ENCODE results near the gene TCF4.

Gene TCF4

DNA sequence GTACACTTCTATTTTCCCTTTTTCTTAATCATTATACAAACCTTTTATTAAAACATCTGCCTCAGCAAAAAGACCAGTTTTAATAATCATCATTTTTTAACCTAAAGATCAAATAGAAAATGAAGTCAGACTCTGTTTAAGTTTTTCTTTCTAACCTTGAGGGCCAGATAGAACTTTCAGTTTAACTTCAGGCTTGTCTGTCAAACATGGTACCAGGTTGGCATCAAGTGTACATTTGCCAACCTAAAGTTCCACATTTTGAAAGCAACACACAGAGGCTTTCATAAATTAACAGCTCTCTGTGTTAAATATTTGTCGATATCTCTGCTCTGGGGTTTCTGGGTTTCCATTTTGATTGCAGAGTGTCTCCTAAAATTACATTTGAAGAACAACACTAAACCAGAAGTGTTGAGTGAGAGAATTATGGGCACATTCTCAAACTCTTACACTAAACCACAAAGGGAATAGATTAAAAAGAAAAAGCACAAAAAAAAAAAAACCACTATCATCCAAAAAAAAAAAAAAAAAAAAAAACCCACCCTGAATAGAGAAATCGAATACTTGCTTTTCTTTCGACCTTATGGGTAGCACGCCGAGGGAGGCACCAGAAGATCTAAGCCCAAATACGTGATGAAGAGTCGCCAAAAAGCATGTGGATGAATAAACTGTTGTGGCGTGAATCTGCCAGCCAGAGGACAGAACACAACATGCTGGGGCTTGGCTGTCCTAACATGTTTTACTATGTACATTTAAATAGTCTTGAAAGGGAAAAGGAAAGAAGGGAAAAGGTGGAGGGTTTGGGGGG lies 166.2 kb downstream of the TCF4 start:
- CTCF ChIA-PET = no interaction called here
- TF ChIP-seq FOXK2 (IDR thresholded peaks at IDR 0.05) = no peak
- no peak for TF ChIP-seq ARNT (IDR thresholded peaks at IDR 0.05)
- DNase-seq (ENCODE audit: extremely low spot score) = no peak
- POLR2A ChIA-PET = no interaction called here

DNA sequence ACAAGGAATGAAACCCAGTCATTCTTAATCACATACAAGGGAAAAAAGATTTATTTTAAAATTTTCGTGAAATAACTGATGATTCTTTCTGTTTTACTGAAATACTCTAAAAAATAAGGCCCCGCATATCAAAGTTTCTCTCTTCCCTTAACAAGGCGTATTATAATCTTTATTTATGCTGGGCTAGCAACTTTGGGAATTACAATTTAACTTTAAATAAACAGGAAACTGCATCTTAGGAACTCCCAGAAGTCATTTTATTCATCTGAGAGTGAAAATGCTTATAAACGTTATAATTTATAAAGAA lies 166.7 kb downstream of the TCF4 start:
- DNase-seq (ENCODE audit: extremely low spot score) = no peak
- POLR2A ChIA-PET = no interaction called here
- TF ChIP-seq FOXK2 (IDR thresholded peaks at IDR 0.05) = no peak
- TF ChIP-seq ELF4 (IDR thresholded peaks at IDR 0.05) = no peak
- TF ChIP-seq LEF1 (IDR thresholded peaks at IDR 0.05; ENCODE audit: borderline replicate concordance) = no peak
- no peak for TF ChIP-seq HDGF (IDR thresholded peaks at IDR 0.05; ENCODE audit: borderline replicate concordance)
- CTCF ChIA-PET = no interaction called here

DNA sequence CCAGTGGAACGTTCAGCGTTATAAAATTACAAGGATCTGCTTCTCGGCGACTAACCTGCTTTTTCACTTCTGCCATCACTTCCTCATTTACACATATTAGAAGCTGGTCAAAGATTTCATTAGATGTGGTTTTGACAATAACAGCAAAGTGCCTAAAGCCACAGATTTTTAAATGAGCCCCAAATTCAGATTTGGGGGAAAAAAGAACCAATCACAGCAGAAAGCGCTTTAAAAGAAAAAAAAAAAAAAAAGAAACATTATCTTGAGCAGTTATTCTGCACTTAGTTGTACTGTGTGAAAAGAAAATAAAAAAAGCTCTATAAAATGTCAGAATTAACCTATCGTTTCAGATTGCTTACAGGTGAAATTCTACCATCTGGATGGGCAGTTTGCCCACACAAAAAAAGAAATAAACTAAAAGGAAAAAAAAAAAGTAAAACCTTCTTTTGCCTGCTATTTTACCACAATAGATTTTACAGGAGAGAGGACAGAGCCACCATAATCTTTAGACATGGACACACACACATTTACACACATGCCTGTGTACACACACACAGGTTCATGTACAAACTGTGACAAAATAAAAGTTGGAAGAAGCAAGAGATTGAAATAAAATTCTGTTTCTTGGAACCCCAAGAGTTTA lies 167.2 kb downstream of the TCF4 start:
- POLR2A ChIA-PET = no interaction called here
- CTCF ChIA-PET = no interaction called here

DNA sequence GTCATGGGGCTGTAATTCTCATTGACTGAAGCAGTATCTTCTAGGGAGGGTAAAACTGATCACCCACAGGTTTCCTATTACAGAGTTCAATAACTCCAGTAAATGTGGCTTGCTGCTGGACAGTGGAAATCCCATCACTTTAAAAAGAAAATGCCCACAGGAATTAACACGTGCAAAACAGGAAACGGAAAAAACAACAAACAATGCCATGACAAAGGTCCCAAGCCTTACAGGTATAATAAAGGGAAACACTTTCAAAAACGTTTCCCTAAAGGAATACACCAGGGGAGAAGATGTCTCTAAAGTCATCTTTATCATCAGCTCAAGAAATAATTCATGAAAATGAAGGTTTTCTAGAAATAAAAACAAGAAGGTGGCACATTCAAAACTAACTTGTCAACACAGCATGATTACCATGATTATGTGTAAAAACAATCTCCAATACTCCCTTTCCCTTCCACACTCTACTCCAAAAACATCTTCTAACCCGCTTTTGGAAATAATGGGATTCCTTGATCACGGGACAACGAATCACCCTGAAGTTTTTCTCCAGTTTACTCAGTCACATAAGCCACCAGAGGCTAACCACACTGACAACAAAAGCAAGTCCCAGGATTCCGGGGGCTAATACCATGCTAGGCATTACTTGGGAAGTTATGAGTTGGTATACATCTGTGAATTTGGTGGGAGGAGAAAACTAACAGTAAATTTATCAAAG lies 167.9 kb downstream of the TCF4 start:
- DNase-seq (ENCODE audit: extremely low spot score) = no peak
- CTCF ChIA-PET = no interaction called here
- no peak for TF ChIP-seq HDGF (IDR thresholded peaks at IDR 0.05; ENCODE audit: borderline replicate concordance)
- TF ChIP-seq FOXM1 (IDR thresholded peaks at IDR 0.05; ENCODE audit: borderline replicate concordance) = no peak
- TF ChIP-seq SP1 (IDR thresholded peaks at IDR 0.05) = no peak
- no peak for TF ChIP-seq BHLHE40 (IDR thresholded peaks at IDR 0.05; ENCODE audit: borderline replicate concordance)
- no peak for TF ChIP-seq TARDBP (IDR thresholded peaks at IDR 0.05)
- TF ChIP-seq, protein P1, sequence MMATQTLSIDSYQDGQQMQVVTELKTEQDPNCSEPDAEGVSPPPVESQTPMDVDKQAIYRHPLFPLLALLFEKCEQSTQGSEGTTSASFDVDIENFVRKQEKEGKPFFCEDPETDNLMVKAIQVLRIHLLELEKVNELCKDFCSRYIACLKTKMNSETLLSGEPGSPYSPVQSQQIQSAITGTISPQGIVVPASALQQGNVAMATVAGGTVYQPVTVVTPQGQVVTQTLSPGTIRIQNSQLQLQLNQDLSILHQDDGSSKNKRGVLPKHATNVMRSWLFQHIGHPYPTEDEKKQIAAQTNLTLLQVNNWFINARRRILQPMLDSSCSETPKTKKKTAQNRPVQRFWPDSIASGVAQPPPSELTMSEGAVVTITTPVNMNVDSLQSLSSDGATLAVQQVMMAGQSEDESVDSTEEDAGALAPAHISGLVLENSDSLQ (IDR thresholded peaks at IDR 0.05) = no peak
- TF ChIP-seq SUZ12 (IDR thresholded peaks at IDR 0.05) = no peak
- TF ChIP-seq LEF1 (IDR thresholded peaks at IDR 0.05; ENCODE audit: borderline replicate concordance) = no peak
- TF ChIP-seq FOXA1 (IDR thresholded peaks at IDR 0.05) = no peak
- no peak for TF ChIP-seq FOXK2 (IDR thresholded peaks at IDR 0.05)
- no peak for TF ChIP-seq ARNT (IDR thresholded peaks at IDR 0.05)
- TF ChIP-seq CTBP1 (IDR thresholded peaks at IDR 0.05; ENCODE audit: borderline replicate concordance) = no peak
- no peak for TF ChIP-seq ELF4 (IDR thresholded peaks at IDR 0.05)
- no peak for TF ChIP-seq NFRKB (IDR thresholded peaks at IDR 0.05)
- POLR2A ChIA-PET = no interaction called here

More for the DNA sequence above, 167.2 kb downstream of the TCF4 start:
- TF ChIP-seq CTBP1 (IDR thresholded peaks at IDR 0.05; ENCODE audit: borderline replicate concordance) (no peak), TARDBP (IDR thresholded peaks at IDR 0.05) (no peak), FOXM1 (IDR thresholded peaks at IDR 0.05; ENCODE audit: borderline replicate concordance) (no peak), SP1 (IDR thresholded peaks at IDR 0.05) (no peak), FOXK2 (IDR thresholded peaks at IDR 0.05) (no peak), LEF1 (IDR thresholded peaks at IDR 0.05; ENCODE audit: borderline replicate concordance) (no peak), HDGF (IDR thresholded peaks at IDR 0.05; ENCODE audit: borderline replicate concordance) (no peak), BHLHE40 (IDR thresholded peaks at IDR 0.05; ENCODE audit: borderline replicate concordance) (no peak), FOXA1 (IDR thresholded peaks at IDR 0.05) (no peak), L3MBTL2 (conservative IDR thresholded peaks at IDR 0.05) (no peak), SUZ12 (IDR thresholded peaks at IDR 0.05) (no peak)
- DNase-seq (ENCODE audit: extremely low spot score) = no peak

DNA sequence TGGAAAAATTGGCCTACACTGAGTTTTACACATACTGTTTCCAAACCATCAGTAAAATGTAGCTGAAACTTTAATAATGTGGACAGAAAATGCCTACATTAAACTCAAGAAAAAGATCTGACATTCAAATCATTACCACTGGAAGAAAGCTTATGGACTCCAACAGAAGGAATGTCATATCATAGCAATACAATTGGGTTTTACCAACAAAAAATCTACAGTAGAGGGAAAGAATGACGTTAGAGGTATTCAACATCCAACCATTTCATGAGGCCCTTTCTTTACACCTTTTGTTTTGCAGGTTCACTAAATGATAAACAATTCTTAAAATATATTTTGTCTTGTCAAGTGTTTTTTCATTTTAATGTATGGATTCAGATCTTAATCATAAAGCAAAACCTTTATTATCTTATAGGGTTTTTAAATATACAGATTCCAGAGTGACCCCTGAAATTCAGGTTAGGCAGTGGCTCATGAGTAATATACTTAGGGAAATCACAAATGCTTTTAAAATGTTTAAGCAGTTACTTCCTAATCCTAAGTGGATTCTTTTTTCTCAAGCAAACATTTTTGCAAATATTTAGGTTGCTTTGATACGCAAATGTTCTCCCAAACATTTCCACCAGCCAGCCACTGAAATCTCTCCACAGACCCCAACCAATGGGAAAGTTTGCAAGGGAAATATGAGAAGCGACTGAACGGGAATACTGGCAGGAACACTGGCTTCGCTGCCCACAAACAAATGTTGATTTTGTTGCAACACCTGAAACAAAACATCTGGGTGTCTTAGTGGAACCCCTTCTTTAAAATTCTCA lies 168.7 kb downstream of the TCF4 start:
- TF ChIP-seq ZNF384 (IDR thresholded peaks at IDR 0.05) (no peak), CTBP1 (IDR thresholded peaks at IDR 0.05; ENCODE audit: borderline replicate concordance) (no peak), LEF1 (IDR thresholded peaks at IDR 0.05; ENCODE audit: borderline replicate concordance) (no peak), FOXA1 (IDR thresholded peaks at IDR 0.05) (no peak)
- ChIA-PET CTCF (interaction anchor here (0.8 to 0.9 kb wide), 2 partner anchors 9 to 363 kb away, joined by 3 to 5 read pairs; no protein-coding TSS in a partner anchor), POLR2A (no interaction called here)
- no peak for DNase-seq (ENCODE audit: extremely low spot score)

DNA sequence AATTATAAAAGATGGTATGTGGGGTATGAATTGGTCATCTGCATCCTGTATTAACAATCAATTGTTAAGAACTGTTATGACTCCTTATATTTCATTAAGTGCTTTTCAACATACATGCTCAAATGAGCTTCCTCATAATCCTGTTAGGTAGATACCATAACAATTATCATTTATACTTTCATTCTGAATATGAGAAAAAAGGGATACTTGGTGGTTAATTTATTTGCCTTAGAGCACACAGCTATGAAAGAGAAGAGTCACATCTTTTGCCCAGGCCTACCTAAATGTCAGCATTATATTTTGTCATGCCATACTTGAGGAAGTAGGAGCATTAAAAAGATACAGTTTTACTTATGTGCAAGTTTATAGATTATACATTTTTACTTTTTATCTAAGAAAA lies 169.6 kb downstream of the TCF4 start:
- ChIA-PET POLR2A (no interaction called here), CTCF (interaction anchor here (0.8 to 0.9 kb wide), 2 partner anchors 10 to 364 kb away, joined by 3 to 5 read pairs; no protein-coding TSS in a partner anchor)
- no peak for DNase-seq (ENCODE audit: extremely low spot score)
- TF ChIP-seq, protein P1 (IDR thresholded peaks at IDR 0.05) = no peak
- TF ChIP-seq ZNF384 (IDR thresholded peaks at IDR 0.05) (no peak), BHLHE40 (IDR thresholded peaks at IDR 0.05; ENCODE audit: borderline replicate concordance) (no peak), ARNT (IDR thresholded peaks at IDR 0.05) (no peak), SUZ12 (IDR thresholded peaks at IDR 0.05) (no peak)

Measured in HEK293T (cell line).